WTC11 (cell line): Measurements from ENCODE around the gene CELF4. TPM values are rescaled to one million over a fixed set of nuclear protein-coding genes. Genes with fewer than 3 reads are reported as not detected.

Experiments
- ATAC-seq: fragments of 200-7000 bp; cut with Tn5 transposase; 2 replicates; pipeline ENCODE4 v1.10.0; 2021; ENCODE audit warnings: mild to moderate bottlenecking, moderate library complexity
- CTCF ChIA-PET: fragments of 300-600 bp; sonication (Branson Sonifier 250); formaldehyde crosslinking; loops from one replicate; lab custom pipeline; 2021; ENCODE audit warnings: antibody characterized with exemption; lab: Charles Lee
- POLR2A ChIA-PET: fragments of 350-600 bp; sonication (Branson Sonifier 250); formaldehyde crosslinking; loops from one replicate; lab custom pipeline; 2021; ENCODE audit warnings: antibody characterized with exemption; lab: Charles Lee
- DNase-seq: peaks from one replicate; pipeline ENCODE4 v3.0.0; 2021; ENCODE audit warnings: low spot score
- H3K27ac Mint-ChIP-seq: 2 replicates; pipeline ENCODE4 v1.8.0; 2021; ENCODE audit warnings: mixed read lengths
- H3K27me3 Mint-ChIP-seq: 2 replicates; pipeline ENCODE4 v1.8.0; 2021; ENCODE audit warnings: low read depth, mild to moderate bottlenecking, moderate library complexity, mixed read lengths
- H3K36me3 Mint-ChIP-seq: 2 replicates; pipeline ENCODE4 v1.8.0; 2021; ENCODE audit warnings: mixed read lengths
- H3K4me1 Mint-ChIP-seq: 2 replicates; pipeline ENCODE4 v1.8.0; 2022; ENCODE audit warnings: mixed read lengths
- H3K4me3 Mint-ChIP-seq: 2 replicates; pipeline ENCODE4 v1.8.0; 2021; ENCODE audit warnings: mild to moderate bottlenecking, moderate library complexity, mixed read lengths
- H3K9me3 Mint-ChIP-seq: 2 replicates; pipeline ENCODE4 v1.8.0; 2021; ENCODE audit warnings: mixed read lengths
- ATF1 ChIP-seq: sonication (generic); formaldehyde crosslinking; IDR thresholded peaks from 2 replicates; pipeline ENCODE4 v1.8.1; 2023; ENCODE audit warnings: mild to moderate bottlenecking, moderate library complexity, missing genetic modification reagents
- CREB1 ChIP-seq: sonication (generic); formaldehyde crosslinking; IDR thresholded peaks from 2 replicates; pipeline ENCODE4 v1.8.0; 2023; ENCODE audit warnings: mild to moderate bottlenecking, missing genetic modification reagents
- ELF4 ChIP-seq: sonication (generic); formaldehyde crosslinking; IDR thresholded peaks from 2 replicates; pipeline ENCODE4 v1.8.1; 2022; ENCODE audit warnings: low read depth, mild to moderate bottlenecking, moderate library complexity, missing genetic modification reagents
- FOXP1 ChIP-seq: sonication (generic); formaldehyde crosslinking; IDR thresholded peaks from 2 replicates; pipeline ENCODE4 v1.8.0; 2022; ENCODE audit warnings: missing genetic modification reagents, mild to moderate bottlenecking, moderate library complexity, borderline replicate concordance
- IRF2 ChIP-seq: sonication (generic); formaldehyde crosslinking; IDR thresholded peaks from 2 replicates; pipeline ENCODE4 v1.8.0; 2022; ENCODE audit warnings: low read depth, missing genetic modification reagents, borderline replicate concordance
- JAZF1 ChIP-seq: fragments of 250-450 bp; sonication (Bioruptor Pico); IDR thresholded peaks from 2 replicates; pipeline ENCODE4 v1.9.0; 2021; ENCODE audit warnings: moderate library complexity, mild to moderate bottlenecking, inconsistent platforms
- NFYB ChIP-seq: sonication (generic); formaldehyde crosslinking; conservative IDR thresholded peaks from 2 replicates; pipeline ENCODE4 v1.8.0; 2022; ENCODE audit warnings: low read depth, missing genetic modification reagents
- NR2C2 ChIP-seq: sonication (generic); formaldehyde crosslinking; IDR thresholded peaks from 2 replicates; pipeline ENCODE4 v1.8.0; 2022; ENCODE audit warnings: mild to moderate bottlenecking, missing genetic modification reagents
- OVOL2 ChIP-seq: fragments of 250-450 bp; sonication (Bioruptor Pico); IDR thresholded peaks from 2 replicates; pipeline ENCODE4 v1.9.0; 2021; ENCODE audit warnings: mild to moderate bottlenecking, borderline replicate concordance
- SMAD3 ChIP-seq: sonication (generic); formaldehyde crosslinking; IDR thresholded peaks from 2 replicates; pipeline ENCODE4 v1.8.0; 2022; ENCODE audit warnings: missing genetic modification reagents, mild to moderate bottlenecking, borderline replicate concordance
- SMAD4 ChIP-seq: sonication (generic); formaldehyde crosslinking; IDR thresholded peaks from 2 replicates; pipeline ENCODE4 v1.8.0; 2022; ENCODE audit warnings: mild to moderate bottlenecking, missing genetic modification reagents
- ZNF138 ChIP-seq: sonication (generic); formaldehyde crosslinking; conservative IDR thresholded peaks from 2 replicates; pipeline ENCODE4 v1.8.1; 2022; ENCODE audit warnings: mild to moderate bottlenecking, moderate library complexity, missing genetic modification reagents
- ZNF416 ChIP-seq: fragments of 250-450 bp; sonication (Bioruptor Pico); IDR thresholded peaks from 2 replicates; pipeline ENCODE4 v1.9.0; 2021; ENCODE audit warnings: mild to moderate bottlenecking, inconsistent platforms
- ZNF423 ChIP-seq: fragments of 250-450 bp; sonication (Bioruptor Pico); IDR thresholded peaks from 2 replicates; pipeline ENCODE4 v2.1.2; 2022; ENCODE audit warnings: mild to moderate bottlenecking, moderate library complexity
- total RNA-seq: library from RNA; stranded (reverse); gene quantifications from 3 replicates; pipeline ENCODE4 v1.2.3, GENCODE V29; 2021
- TF ChIP-seq, protein P1 (sequence below): sonication (generic); formaldehyde crosslinking; IDR thresholded peaks from 2 replicates; pipeline ENCODE4 v1.8.0; 2023; ENCODE audit warnings: missing genetic modification reagents, mild to moderate bottlenecking, borderline replicate concordance
- TF ChIP-seq, protein P2 (sequence below): sonication (generic); formaldehyde crosslinking; IDR thresholded peaks from 2 replicates; pipeline ENCODE4 v1.8.1; 2022; ENCODE audit warnings: mild to moderate bottlenecking, moderate library complexity, missing genetic modification reagents
- TF ChIP-seq, protein P3 (sequence below): sonication (generic); formaldehyde crosslinking; IDR thresholded peaks from 2 replicates; pipeline ENCODE4 v1.8.0; 2022; ENCODE audit warnings: mild to moderate bottlenecking, missing genetic modification reagents
- TF ChIP-seq, protein P4 (sequence below): sonication (generic); formaldehyde crosslinking; IDR thresholded peaks from 2 replicates; pipeline ENCODE4 v1.8.1; 2022; ENCODE audit warnings: mild to moderate bottlenecking, missing genetic modification reagents, moderate library complexity, borderline replicate concordance
- TF ChIP-seq, protein P5 (sequence below): fragments of 250-450 bp; sonication (Bioruptor Pico); IDR thresholded peaks from 2 replicates; pipeline ENCODE4 v1.8.0; 2021; ENCODE audit warnings: mild to moderate bottlenecking
- TF ChIP-seq, protein P6 (sequence below): sonication (generic); formaldehyde crosslinking; IDR thresholded peaks from 2 replicates; pipeline ENCODE4 v1.8.1; 2023; ENCODE audit warnings: mild to moderate bottlenecking, missing genetic modification reagents

Gene CELF4
- total RNA-seq, 1 experiment from 2014 or later: 2.9 TPM

DNA sequence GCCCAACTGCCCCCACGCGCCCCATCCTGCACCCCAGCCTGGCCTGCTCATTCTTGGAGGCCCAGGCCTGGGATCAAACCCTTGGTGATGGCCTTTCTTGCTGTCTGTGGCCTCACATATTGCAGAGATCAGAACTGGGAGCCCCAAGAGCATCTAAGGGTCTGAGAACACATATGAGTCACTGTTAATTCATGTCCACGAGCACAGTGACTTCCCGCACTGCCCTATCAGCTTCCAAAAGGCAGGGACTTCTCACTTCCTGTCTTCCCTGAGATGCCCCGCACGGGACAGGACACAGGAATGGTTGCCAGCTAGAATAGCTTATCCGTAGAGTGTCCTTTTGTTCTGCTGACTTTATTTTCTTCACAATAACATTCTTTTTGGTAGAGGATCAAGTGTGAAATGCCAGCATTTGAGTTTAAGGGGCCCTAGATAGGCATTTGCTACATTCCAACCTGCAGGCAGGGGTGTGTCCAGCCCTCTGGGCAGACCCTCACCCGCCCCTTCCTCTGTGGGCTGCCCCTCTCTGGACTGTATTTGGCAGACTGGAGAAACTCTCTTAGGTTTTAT is 21.1 kb upstream of the CELF4 start (continued):
- TF ChIP-seq, protein P1, sequence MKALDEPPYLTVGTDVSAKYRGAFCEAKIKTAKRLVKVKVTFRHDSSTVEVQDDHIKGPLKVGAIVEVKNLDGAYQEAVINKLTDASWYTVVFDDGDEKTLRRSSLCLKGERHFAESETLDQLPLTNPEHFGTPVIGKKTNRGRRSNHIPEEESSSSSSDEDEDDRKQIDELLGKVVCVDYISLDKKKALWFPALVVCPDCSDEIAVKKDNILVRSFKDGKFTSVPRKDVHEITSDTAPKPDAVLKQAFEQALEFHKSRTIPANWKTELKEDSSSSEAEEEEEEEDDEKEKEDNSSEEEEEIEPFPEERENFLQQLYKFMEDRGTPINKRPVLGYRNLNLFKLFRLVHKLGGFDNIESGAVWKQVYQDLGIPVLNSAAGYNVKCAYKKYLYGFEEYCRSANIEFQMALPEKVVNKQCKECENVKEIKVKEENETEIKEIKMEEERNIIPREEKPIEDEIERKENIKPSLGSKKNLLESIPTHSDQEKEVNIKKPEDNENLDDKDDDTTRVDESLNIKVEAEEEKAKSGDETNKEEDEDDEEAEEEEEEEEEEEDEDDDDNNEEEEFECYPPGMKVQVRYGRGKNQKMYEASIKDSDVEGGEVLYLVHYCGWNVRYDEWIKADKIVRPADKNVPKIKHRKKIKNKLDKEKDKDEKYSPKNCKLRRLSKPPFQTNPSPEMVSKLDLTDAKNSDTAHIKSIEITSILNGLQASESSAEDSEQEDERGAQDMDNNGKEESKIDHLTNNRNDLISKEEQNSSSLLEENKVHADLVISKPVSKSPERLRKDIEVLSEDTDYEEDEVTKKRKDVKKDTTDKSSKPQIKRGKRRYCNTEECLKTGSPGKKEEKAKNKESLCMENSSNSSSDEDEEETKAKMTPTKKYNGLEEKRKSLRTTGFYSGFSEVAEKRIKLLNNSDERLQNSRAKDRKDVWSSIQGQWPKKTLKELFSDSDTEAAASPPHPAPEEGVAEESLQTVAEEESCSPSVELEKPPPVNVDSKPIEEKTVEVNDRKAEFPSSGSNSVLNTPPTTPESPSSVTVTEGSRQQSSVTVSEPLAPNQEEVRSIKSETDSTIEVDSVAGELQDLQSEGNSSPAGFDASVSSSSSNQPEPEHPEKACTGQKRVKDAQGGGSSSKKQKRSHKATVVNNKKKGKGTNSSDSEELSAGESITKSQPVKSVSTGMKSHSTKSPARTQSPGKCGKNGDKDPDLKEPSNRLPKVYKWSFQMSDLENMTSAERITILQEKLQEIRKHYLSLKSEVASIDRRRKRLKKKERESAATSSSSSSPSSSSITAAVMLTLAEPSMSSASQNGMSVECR: no peak
- TF ChIP-seq JAZF1 (CRISPR knock-in tag): no peak
- TF ChIP-seq ZNF138 (CRISPR knock-in tag): no peak
- no peak for TF ChIP-seq ZNF416 (CRISPR knock-in tag)

DNA sequence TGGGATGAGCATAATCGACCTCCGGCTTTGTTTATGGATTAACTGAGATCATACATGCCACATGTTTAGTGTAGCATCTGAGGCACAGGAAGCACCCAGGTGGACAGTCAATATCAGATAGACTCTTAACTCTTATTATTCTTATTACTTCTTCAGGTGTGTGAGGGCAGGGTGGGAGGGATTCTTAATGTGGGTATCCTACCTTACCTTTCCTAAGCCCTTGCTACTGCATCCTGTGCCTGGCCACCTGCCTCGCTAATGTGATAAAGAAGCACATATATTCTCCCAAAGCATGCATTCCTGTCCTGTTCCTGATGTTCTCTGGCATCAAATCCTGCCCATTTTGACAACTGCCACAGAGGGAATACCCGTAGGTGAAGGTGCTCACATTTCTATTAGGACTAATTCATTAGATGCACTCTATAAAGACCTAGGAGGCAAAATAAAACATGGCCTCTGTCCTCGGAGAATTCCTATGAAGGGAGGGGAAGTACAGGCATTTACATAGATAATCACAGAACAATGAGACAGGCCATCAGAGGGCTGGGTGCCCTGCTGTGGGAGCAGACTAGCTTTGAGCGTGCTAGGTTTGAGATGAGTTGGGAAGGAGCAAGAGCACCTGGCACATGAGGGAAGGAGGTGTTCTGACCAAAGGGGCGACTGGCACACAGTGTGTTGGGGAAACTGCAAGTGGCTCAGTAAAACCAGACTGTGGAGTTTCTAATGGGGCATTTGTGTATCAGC is 19.5 kb upstream of the CELF4 start:
- ChIA-PET POLR2A (no interaction called here), CTCF (interaction anchor here (0.9 kb wide), 1 partner anchor 154 kb away, joined by 3 read pairs; no protein-coding TSS in a partner anchor)
- Mint-ChIP-seq H3K36me3 (peaks cover 6% of the 10 kb centered on the region), H3K27ac (no peak overlapping the region), H3K4me3 (peak overlapping the region; percentile 1; the same call in 1 of the 2 replicates), H3K27me3 (peaks cover 24% of the 10 kb centered on the region), H3K4me1 (peaks cover 37% of the 10 kb centered on the region), H3K9me3 (peaks cover 7% of the 10 kb centered on the region)
- TF ChIP-seq SMAD3 (CRISPR knock-in tag) (no peak), FOXP1 (no peak), ELF4 (CRISPR knock-in tag) (no peak), ZNF423 (CRISPR knock-in tag) (no peak), NR2C2 (no peak), OVOL2 (CRISPR knock-in tag) (no peak), NFYB (no peak), CREB1 (CRISPR knock-in tag) (no peak), ZNF416 (CRISPR knock-in tag) (no peak), IRF2 (CRISPR knock-in tag) (no peak), ATF1 (no peak), SMAD4 (CRISPR knock-in tag) (no peak), JAZF1 (CRISPR knock-in tag) (no peak)
- TF ChIP-seq, protein P2, sequence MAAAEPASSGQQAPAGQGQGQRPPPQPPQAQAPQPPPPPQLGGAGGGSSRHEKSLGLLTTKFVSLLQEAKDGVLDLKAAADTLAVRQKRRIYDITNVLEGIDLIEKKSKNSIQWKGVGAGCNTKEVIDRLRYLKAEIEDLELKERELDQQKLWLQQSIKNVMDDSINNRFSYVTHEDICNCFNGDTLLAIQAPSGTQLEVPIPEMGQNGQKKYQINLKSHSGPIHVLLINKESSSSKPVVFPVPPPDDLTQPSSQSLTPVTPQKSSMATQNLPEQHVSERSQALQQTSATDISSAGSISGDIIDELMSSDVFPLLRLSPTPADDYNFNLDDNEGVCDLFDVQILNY (CRISPR knock-in tag): no peak
- TF ChIP-seq, protein P3, sequence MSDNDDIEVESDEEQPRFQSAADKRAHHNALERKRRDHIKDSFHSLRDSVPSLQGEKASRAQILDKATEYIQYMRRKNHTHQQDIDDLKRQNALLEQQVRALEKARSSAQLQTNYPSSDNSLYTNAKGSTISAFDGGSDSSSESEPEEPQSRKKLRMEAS: no peak
- TF ChIP-seq, protein P4, sequence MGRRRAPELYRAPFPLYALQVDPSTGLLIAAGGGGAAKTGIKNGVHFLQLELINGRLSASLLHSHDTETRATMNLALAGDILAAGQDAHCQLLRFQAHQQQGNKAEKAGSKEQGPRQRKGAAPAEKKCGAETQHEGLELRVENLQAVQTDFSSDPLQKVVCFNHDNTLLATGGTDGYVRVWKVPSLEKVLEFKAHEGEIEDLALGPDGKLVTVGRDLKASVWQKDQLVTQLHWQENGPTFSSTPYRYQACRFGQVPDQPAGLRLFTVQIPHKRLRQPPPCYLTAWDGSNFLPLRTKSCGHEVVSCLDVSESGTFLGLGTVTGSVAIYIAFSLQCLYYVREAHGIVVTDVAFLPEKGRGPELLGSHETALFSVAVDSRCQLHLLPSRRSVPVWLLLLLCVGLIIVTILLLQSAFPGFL (CRISPR knock-in tag): no peak
- TF ChIP-seq, protein P5, sequence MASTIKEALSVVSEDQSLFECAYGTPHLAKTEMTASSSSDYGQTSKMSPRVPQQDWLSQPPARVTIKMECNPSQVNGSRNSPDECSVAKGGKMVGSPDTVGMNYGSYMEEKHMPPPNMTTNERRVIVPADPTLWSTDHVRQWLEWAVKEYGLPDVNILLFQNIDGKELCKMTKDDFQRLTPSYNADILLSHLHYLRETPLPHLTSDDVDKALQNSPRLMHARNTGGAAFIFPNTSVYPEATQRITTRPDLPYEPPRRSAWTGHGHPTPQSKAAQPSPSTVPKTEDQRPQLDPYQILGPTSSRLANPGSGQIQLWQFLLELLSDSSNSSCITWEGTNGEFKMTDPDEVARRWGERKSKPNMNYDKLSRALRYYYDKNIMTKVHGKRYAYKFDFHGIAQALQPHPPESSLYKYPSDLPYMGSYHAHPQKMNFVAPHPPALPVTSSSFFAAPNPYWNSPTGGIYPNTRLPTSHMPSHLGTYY (CRISPR knock-in tag): no peak
- TF ChIP-seq, protein P6, sequence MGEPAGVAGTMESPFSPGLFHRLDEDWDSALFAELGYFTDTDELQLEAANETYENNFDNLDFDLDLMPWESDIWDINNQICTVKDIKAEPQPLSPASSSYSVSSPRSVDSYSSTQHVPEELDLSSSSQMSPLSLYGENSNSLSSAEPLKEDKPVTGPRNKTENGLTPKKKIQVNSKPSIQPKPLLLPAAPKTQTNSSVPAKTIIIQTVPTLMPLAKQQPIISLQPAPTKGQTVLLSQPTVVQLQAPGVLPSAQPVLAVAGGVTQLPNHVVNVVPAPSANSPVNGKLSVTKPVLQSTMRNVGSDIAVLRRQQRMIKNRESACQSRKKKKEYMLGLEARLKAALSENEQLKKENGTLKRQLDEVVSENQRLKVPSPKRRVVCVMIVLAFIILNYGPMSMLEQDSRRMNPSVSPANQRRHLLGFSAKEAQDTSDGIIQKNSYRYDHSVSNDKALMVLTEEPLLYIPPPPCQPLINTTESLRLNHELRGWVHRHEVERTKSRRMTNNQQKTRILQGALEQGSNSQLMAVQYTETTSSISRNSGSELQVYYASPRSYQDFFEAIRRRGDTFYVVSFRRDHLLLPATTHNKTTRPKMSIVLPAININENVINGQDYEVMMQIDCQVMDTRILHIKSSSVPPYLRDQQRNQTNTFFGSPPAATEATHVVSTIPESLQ: no peak
- DNase-seq (peak; percentile 40), ATAC-seq (peak; percentile 85)
